RWPE1 (cell line): ENCODE data around the gene DGCR2.

Experiments used
- CTCF ChIA-PET: fragments of 350-600 bp; sonication (Branson Sonifier 250); formaldehyde crosslinking; extraction: SDS; loops from one replicate; lab custom pipeline; 2021; lab: Yijun Ruan, JAX
- POLR2A ChIA-PET: fragments of 400-600 bp; formaldehyde crosslinking; extraction: SDS; loops from one replicate; lab custom pipeline; 2020; ENCODE audit warnings: antibody characterized with exemption; ENCODE audit not compliant: low non-redundant PET; lab: Yijun Ruan, JAX
- DNase-seq: peaks from one replicate; pipeline ENCODE4 v3.0.0; 2012; ENCODE audit warnings: low spot score
- H3K27ac ChIP-seq: fragments of 450-650 bp; 2 replicates; pipeline ENCODE4 v1.5.1; 2017
- CTCF ChIP-seq: fragments of 450-650 bp; conservative IDR thresholded peaks from 2 replicates; pipeline ENCODE4 v1.5.1; 2017; ENCODE audit warnings: low read depth, mild to moderate bottlenecking

DGCR2 gene

GRCh38 chr22:18997925-18998315, 124.3 kb downstream of the DGCR2 start:
- no peak for TF ChIP-seq CTCF
- no peak for DNase-seq
- ChIA-PET CTCF (no interaction called here), POLR2A (no interaction called here)
- no peak overlapping the region for H3K27ac ChIP-seq

- no peak for DNase-seq
- TF ChIP-seq CTCF: no peak
- ChIA-PET POLR2A (no interaction called here), CTCF (interaction anchor here (0.6 kb wide), 1 partner anchor 66 kb away, joined by 3 read pairs; no protein-coding TSS in a partner anchor)
- H3K27ac ChIP-seq: no peak overlapping the region
Observed at GRCh38 chr22:18997306-18997924, 124.8 kb downstream of the DGCR2 start.

GRCh38 chr22:18996376-18996900, 125.8 kb downstream of the DGCR2 start:
- no peak for TF ChIP-seq CTCF
- no peak for DNase-seq
- CTCF ChIA-PET: no interaction called here
- no peak overlapping the region for H3K27ac ChIP-seq
- POLR2A ChIA-PET: no interaction called here

GRCh38 chr22:18995327-18995711, 126.9 kb downstream of the DGCR2 start:
- POLR2A ChIA-PET: no interaction called here
- CTCF ChIA-PET: interaction anchor here (0.6 to 1.2 kb wide), 2 partner anchors 65 to 67 kb away, joined by 3 read pairs; no protein-coding TSS in a partner anchor
- DNase-seq: no peak

GRCh38 chr22:18994701-18995326, 127.4 kb downstream of the DGCR2 start:
- H3K27ac ChIP-seq: no peak overlapping the region
- ChIA-PET POLR2A (no interaction called here), CTCF (interaction anchor here (1.2 kb wide), 1 partner anchor 65 kb away, joined by 3 read pairs; no protein-coding TSS in a partner anchor)
- no peak for DNase-seq
- no peak for TF ChIP-seq CTCF

More at GRCh38 chr22:18995327-18995711, 126.9 kb downstream of the DGCR2 start:
- no peak overlapping the region for H3K27ac ChIP-seq
- no peak for TF ChIP-seq CTCF

GRCh38 chr22:18994056-18994455, 128.2 kb downstream of the DGCR2 start:
- ChIA-PET CTCF (interaction anchor here (1.2 kb wide), 1 partner anchor 64 kb away, joined by 3 read pairs; no protein-coding TSS in a partner anchor), POLR2A (no interaction called here)
- TF ChIP-seq CTCF: no peak
- DNase-seq: no peak
- H3K27ac ChIP-seq: no peak overlapping the region
